ENCODE data around the gene AGR2.

DNA sequence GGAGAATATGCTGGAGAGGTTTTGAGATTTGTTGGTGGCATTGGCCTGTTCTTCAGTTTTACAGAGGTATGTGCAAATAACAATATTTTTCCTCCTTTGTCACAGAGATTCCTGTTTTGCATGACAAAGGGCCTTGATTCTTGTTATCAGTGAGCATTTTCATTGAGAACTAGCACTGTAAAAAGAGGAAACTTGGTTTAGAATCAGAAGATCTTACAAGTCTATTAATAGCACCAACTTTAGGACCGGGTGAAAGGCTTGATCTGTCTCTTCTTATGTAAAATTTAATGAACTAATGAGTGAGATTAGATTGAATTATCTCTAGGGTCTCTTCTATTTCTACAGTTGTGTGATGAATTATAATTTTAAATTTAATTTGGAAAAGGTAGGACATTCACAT is 25.7 kb downstream of the AGR2 start:
- TF ChIP-seq, protein P1, sequence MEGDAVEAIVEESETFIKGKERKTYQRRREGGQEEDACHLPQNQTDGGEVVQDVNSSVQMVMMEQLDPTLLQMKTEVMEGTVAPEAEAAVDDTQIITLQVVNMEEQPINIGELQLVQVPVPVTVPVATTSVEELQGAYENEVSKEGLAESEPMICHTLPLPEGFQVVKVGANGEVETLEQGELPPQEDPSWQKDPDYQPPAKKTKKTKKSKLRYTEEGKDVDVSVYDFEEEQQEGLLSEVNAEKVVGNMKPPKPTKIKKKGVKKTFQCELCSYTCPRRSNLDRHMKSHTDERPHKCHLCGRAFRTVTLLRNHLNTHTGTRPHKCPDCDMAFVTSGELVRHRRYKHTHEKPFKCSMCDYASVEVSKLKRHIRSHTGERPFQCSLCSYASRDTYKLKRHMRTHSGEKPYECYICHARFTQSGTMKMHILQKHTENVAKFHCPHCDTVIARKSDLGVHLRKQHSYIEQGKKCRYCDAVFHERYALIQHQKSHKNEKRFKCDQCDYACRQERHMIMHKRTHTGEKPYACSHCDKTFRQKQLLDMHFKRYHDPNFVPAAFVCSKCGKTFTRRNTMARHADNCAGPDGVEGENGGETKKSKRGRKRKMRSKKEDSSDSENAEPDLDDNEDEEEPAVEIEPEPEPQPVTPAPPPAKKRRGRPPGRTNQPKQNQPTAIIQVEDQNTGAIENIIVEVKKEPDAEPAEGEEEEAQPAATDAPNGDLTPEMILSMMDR (IDR thresholded peaks at IDR 0.05; ENCODE audit: low read depth, low read length) = no peak
- no peak for TF ChIP-seq POLR2A (IDR thresholded peaks at IDR 0.05; ENCODE audit: extremely low read depth, insufficient read length)
- TF ChIP-seq, protein P2, sequence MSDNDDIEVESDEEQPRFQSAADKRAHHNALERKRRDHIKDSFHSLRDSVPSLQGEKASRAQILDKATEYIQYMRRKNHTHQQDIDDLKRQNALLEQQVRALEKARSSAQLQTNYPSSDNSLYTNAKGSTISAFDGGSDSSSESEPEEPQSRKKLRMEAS (IDR thresholded peaks at IDR 0.05; ENCODE audit: low read depth, low read length) = no peak

All from NB4 (cell line).